ENCODE results near the gene PTCD1.

Gene PTCD1

GRCh38 chr7:99429756-99430155 lies 8.8 kb downstream of the PTCD1 start:
- no peak for DNase-seq (ENCODE audit: low read depth)
- H3K4me3 ChIP-seq (ENCODE audit: low read length), result no peak overlapping the region
- no peak for TF ChIP-seq CTCF (conservative IDR thresholded peaks at IDR 0.05; ENCODE audit: low read depth, low read length)

- H3K4me3 ChIP-seq (ENCODE audit: low read length), result no peak overlapping the region
- no peak for DNase-seq (ENCODE audit: low read depth)
- TF ChIP-seq CTCF (conservative IDR thresholded peaks at IDR 0.05; ENCODE audit: low read depth, low read length), result no peak
Observed at GRCh38 chr7:99428972-99429566, 9.5 kb downstream of the PTCD1 start.

- TF ChIP-seq CTCF (conservative IDR thresholded peaks at IDR 0.05; ENCODE audit: low read depth, low read length), result no peak
- no peak for DNase-seq (ENCODE audit: low read depth)
- no peak overlapping the region for H3K4me3 ChIP-seq (ENCODE audit: low read length)
Observed at GRCh38 chr7:99424932-99425730, 13.5 kb downstream of the PTCD1 start.

GRCh38 chr7:99422625-99423024 lies 16.0 kb downstream of the PTCD1 start:
- DNase-seq (ENCODE audit: low read depth), result no peak
- no peak overlapping the region for H3K4me3 ChIP-seq (ENCODE audit: low read length)
- TF ChIP-seq CTCF (conservative IDR thresholded peaks at IDR 0.05; ENCODE audit: low read depth, low read length), result no peak

GRCh38 chr7:99422186-99422585 lies 16.4 kb downstream of the PTCD1 start:
- DNase-seq (ENCODE audit: low read depth), result no peak
- no peak for TF ChIP-seq CTCF (conservative IDR thresholded peaks at IDR 0.05; ENCODE audit: low read depth, low read length)
- no peak overlapping the region for H3K4me3 ChIP-seq (ENCODE audit: low read length)

- no peak for TF ChIP-seq CTCF (conservative IDR thresholded peaks at IDR 0.05; ENCODE audit: low read depth, low read length)
- DNase-seq (ENCODE audit: low read depth), result no peak
- no peak overlapping the region for H3K4me3 ChIP-seq (ENCODE audit: low read length)
Observed at GRCh38 chr7:99420986-99421385, 17.6 kb downstream of the PTCD1 start.

GRCh38 chr7:99420213-99420612 lies 18.4 kb downstream of the PTCD1 start:
- TF ChIP-seq CTCF (conservative IDR thresholded peaks at IDR 0.05; ENCODE audit: low read depth, low read length), result no peak
- DNase-seq (ENCODE audit: low read depth), result no peak

More at GRCh38 chr7:99420213-99420612, 18.4 kb downstream of the PTCD1 start:
- H3K4me3 ChIP-seq (ENCODE audit: low read length), result no peak overlapping the region
